SJCRH30 (cell line): ENCODE results near the gene KCNV2. TPM values are rescaled to one million over a fixed set of nuclear protein-coding genes. Genes with fewer than 3 reads are reported as not detected.

Source experiments
- DNase-seq, 2 experiments: peaks; one replicate each; pipeline ENCODE4 v3.0.0-alpha.2; 2015 to 2020
- H3K27ac ChIP-seq: fragments of 250-450 bp; sonication (Bioruptor Pico); 2 replicates; pipeline ENCODE4 v1.5.1; 2020; ENCODE audit warnings: mild to moderate bottlenecking, moderate library complexity
- H3K27me3 ChIP-seq: fragments of 250-450 bp; sonication (Bioruptor Pico); 2 replicates; pipeline ENCODE4 v1.5.1; 2020; ENCODE audit warnings: mild to moderate bottlenecking, moderate library complexity
- H3K36me3 ChIP-seq: fragments of 250-450 bp; sonication (Bioruptor Pico); 2 replicates; pipeline ENCODE4 v1.5.1; 2020; ENCODE audit warnings: mild to moderate bottlenecking, moderate library complexity
- H3K4me1 ChIP-seq: fragments of 250-450 bp; sonication (Bioruptor Pico); 2 replicates; pipeline ENCODE4 v1.5.1; 2020; ENCODE audit warnings: mild to moderate bottlenecking, moderate library complexity
- H3K4me3 ChIP-seq: fragments of 250-450 bp; sonication (Bioruptor Pico); 2 replicates; pipeline ENCODE4 v1.5.1; 2020; ENCODE audit warnings: mild to moderate bottlenecking, moderate library complexity
- H3K9me3 ChIP-seq: fragments of 250-450 bp; sonication (Bioruptor Pico); replicated peaks from 2 replicates; pipeline ENCODE4 v1.5.1; 2020; ENCODE audit warnings: mild to moderate bottlenecking, moderate library complexity
- total RNA-seq: library from RNA; depleted of rRNA; stranded (reverse); fragments of >200 nt; shearing (Covaris generic); gene quantifications from 2 replicates; pipeline ENCODE4 v1.2.3, GENCODE V29; 2014; rRNA removed

The KCNV2 gene
- not detected in 2 replicates for total RNA-seq

GRCh38 chr9:2717385-2717784 lies at the start of gene KCNV2:
TSS of gene KCNV2 (plus strand) at chr9:2717510. CDS start at chr9:2717740, 230 bp downstream.
- no peaks in the 10 kb centered on the region for H3K36me3 ChIP-seq
- no peak within 1 kb of the TSS for H3K27ac ChIP-seq
- DNase-seq, result no peak
- H3K9me3 ChIP-seq, result no peaks in the 10 kb centered on the region
- no peak within 1 kb of the TSS for H3K4me3 ChIP-seq
- no peaks in the 10 kb centered on the region for H3K27me3 ChIP-seq
- peaks cover 5% of the 10 kb centered on the region for H3K4me1 ChIP-seq

DNA sequence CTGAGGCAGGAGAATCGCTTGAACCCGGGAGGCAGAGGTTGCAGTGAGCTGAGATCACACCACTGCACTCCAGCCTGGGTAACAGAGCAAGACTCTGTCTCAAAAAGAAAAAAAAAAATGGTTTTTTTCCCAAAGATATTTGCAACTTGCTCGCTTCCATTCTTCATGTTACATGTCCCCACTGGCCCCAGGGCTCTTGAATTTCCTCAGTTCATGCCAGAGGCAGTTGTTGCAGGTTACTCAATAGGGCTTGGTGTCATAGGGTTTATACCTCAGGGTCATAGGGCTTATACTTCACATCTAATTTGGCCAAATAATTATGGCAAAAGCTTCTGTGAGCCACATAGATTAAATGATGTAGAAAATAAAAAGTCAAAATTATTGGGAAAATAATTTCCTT lies 44.1 kb upstream of the KCNV2 start:
- DNase-seq, result no peak

DNA sequence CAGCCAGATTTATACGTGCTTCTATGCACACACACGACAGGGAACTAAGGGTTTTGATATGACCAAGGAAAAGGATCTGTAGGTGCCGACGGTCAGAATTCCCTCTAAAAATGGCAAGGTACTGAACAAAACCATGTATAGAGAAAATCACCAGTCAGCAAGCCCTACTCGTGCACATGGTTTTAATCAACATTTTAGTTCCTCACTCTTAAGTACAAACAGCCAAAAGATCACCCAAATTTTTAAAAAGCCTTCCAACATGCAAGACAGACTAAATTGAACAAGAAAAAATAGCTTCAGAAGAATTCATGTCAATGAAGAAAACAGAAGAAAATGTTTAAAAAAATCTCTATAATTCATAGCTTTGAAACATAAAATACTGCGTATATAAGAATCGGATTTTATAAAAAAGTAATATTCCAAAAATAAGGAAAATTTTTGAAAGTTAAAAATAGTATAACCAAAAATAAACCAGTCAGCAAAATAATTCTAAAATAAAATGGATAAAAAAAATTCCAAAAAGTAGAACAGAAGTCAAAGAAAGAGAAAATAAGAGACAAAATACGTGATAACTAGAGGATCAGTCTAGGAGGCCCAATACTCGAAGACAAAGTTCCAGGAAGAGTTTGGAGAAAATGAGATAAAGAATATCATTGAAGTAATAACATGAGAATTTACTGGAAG lies 43.0 kb upstream of the KCNV2 start:
- no peak for DNase-seq
- Histone ChIP-seq H3K9me3 (no peaks in the 10 kb centered on the region), H3K36me3 (no peaks in the 10 kb centered on the region), H3K4me3 (no peak overlapping the region), H3K4me1 (peaks cover 11% of the 10 kb centered on the region), H3K27me3 (no peaks in the 10 kb centered on the region), H3K27ac (no peak overlapping the region)

More for the DNA sequence above, 44.1 kb upstream of the KCNV2 start:
- H3K4me3 ChIP-seq, result no peak overlapping the region
- H3K36me3 ChIP-seq, result no peaks in the 10 kb centered on the region
- no peaks in the 10 kb centered on the region for H3K27me3 ChIP-seq
- H3K4me1 ChIP-seq, result peaks cover 8% of the 10 kb centered on the region
- no peak overlapping the region for H3K27ac ChIP-seq
- H3K9me3 ChIP-seq, result no peaks in the 10 kb centered on the region

GRCh38 chr9:2675834-2676233 lies 41.5 kb upstream of the KCNV2 start:
- Histone ChIP-seq H3K9me3 (no peaks in the 10 kb centered on the region), H3K27me3 (no peaks in the 10 kb centered on the region)

GRCh38 chr9:2676466-2676865 lies 40.8 kb upstream of the KCNV2 start:
- no peak overlapping the region for H3K4me3 ChIP-seq
- DNase-seq, result peak; percentile 50 to 72
- H3K27ac ChIP-seq, result no peak overlapping the region
- peaks cover 11% of the 10 kb centered on the region for H3K4me1 ChIP-seq
- no peaks in the 10 kb centered on the region for H3K9me3 ChIP-seq
- no peaks in the 10 kb centered on the region for H3K27me3 ChIP-seq
- no peaks in the 10 kb centered on the region for H3K36me3 ChIP-seq

More at GRCh38 chr9:2675834-2676233, 41.5 kb upstream of the KCNV2 start:
- Histone ChIP-seq H3K4me1 (peaks cover 11% of the 10 kb centered on the region), H3K4me3 (no peak overlapping the region), H3K36me3 (no peaks in the 10 kb centered on the region), H3K27ac (no peak overlapping the region)
- DNase-seq, result no peak

GRCh38 chr9:2677915-2678889 lies 39.1 kb upstream of the KCNV2 start:
- H3K4me1 ChIP-seq, result peaks cover 11% of the 10 kb centered on the region
- H3K27ac ChIP-seq, result no peak overlapping the region
- H3K27me3 ChIP-seq, result no peaks in the 10 kb centered on the region
- DNase-seq, result peak in 1 of 2 experiments; percentile 9
- no peaks in the 10 kb centered on the region for H3K36me3 ChIP-seq
- no peaks in the 10 kb centered on the region for H3K9me3 ChIP-seq
- H3K4me3 ChIP-seq, result no peak overlapping the region

- H3K27ac ChIP-seq, result no peak overlapping the region
- peaks cover 11% of the 10 kb centered on the region for H3K4me1 ChIP-seq
- H3K4me3 ChIP-seq, result no peak overlapping the region
- DNase-seq, result no peak
- no peaks in the 10 kb centered on the region for H3K36me3 ChIP-seq
- H3K27me3 ChIP-seq, result no peaks in the 10 kb centered on the region
- H3K9me3 ChIP-seq, result no peaks in the 10 kb centered on the region
Measured at GRCh38 chr9:2679011-2679410, 38.3 kb upstream of the KCNV2 start.

GRCh38 chr9:2681981-2682380 lies 35.3 kb upstream of the KCNV2 start:
- H3K36me3 ChIP-seq, result no peaks in the 10 kb centered on the region
- H3K27me3 ChIP-seq, result no peaks in the 10 kb centered on the region
- H3K4me1 ChIP-seq, result peaks cover 6% of the 10 kb centered on the region; the same call in 1 of the 2 replicates
- no peaks in the 10 kb centered on the region for H3K9me3 ChIP-seq
- H3K4me3 ChIP-seq, result no peak overlapping the region
- H3K27ac ChIP-seq, result no peak overlapping the region
- no peak for DNase-seq

DNA sequence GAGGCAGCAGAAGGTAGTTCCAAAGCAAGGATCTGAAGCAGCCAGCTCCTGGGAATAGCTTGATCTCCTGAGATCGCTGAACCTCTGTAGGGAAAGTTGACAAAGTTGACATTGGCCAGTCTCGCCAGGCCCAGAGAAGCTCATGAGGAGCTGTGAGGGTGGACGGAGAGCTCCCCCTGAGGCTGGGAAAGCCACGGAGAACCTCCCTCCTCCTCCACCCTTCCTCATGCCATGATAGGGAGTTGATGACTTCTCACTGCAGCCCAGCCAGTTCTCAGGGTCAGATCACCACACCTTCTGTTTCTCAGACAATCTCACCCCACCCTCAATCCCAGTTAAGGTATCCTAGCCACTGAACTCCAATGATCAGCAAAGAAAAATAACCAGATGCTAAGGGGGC lies 30.4 kb upstream of the KCNV2 start:
- no peak overlapping the region for H3K27ac ChIP-seq
- peaks cover 3% of the 10 kb centered on the region; the same call in 1 of the 2 replicates for H3K4me1 ChIP-seq
- DNase-seq, result peak; percentile 6 to 44
- H3K9me3 ChIP-seq, result no peaks in the 10 kb centered on the region
- H3K4me3 ChIP-seq, result no peak overlapping the region
- no peaks in the 10 kb centered on the region for H3K27me3 ChIP-seq
- H3K36me3 ChIP-seq, result no peaks in the 10 kb centered on the region

DNA sequence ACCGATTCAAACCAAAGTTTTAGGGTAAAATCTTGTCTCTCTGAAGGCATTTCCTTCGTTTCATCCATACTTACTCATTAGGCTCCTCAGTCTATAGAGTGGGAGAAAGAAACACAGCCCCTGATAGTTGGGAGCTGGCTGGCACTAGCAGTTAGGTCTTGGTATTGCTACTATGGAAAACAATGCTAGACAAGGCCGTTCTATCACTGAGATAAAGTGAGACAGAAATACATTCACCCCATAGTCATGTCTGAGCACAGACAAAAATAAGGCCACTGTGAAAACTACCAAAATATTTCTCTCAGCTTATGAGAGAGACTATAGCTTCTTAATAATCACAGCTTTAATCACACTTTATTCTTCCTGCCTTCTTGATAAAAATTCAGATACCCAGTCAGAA lies 28.7 kb upstream of the KCNV2 start:
- no peak for DNase-seq

DNA sequence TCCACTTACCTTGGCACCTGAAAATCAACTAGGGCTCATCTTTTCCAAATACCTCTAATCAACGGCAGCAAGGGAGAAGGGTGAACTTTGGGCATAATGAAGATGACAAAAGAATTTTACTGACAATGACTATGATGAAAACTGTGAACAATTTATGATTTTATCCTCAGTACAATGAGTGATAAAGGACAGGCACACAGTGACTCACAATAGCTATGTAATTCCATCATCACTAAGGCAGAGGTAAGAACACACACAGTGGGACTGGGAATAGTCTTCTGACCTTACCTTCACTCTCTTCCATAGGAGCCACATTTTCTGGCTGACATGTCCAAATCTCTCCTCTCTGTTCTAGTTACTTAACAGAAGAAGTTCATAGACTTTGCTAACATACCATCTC lies 26.1 kb upstream of the KCNV2 start:
- Histone ChIP-seq H3K9me3 (no peaks in the 10 kb centered on the region), H3K27ac (no peak overlapping the region), H3K36me3 (no peaks in the 10 kb centered on the region), H3K4me1 (peaks cover 3% of the 10 kb centered on the region; the same call in 1 of the 2 replicates), H3K4me3 (no peak overlapping the region), H3K27me3 (no peaks in the 10 kb centered on the region)
- no peak for DNase-seq

More for the DNA sequence above, 28.7 kb upstream of the KCNV2 start:
- Histone ChIP-seq H3K4me1 (peaks cover 3% of the 10 kb centered on the region; the same call in 1 of the 2 replicates), H3K27me3 (no peaks in the 10 kb centered on the region), H3K4me3 (no peak overlapping the region), H3K9me3 (no peaks in the 10 kb centered on the region), H3K36me3 (no peaks in the 10 kb centered on the region), H3K27ac (no peak overlapping the region)

DNA sequence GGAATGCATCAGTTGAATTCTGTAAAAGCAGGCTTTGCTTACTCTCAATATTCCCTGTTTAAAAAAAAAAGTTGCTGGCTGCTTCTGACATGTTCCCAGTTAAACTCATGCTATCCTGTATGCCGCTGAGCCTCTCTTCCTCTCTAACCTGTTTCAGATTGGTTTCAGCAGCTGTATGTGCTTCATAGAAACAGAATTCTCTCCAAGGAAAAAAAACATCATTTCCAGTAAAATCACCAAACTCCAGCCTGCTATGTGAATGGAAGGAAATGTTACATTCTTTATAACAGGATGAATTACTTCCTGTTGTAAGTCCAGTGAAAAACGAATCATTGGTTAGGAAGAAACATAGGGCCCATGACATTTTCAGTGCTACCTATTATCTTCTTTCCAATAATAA lies 25.7 kb upstream of the KCNV2 start:
- Histone ChIP-seq H3K27ac (no peak overlapping the region), H3K36me3 (no peaks in the 10 kb centered on the region), H3K4me1 (peaks cover 3% of the 10 kb centered on the region; the same call in 1 of the 2 replicates), H3K27me3 (no peaks in the 10 kb centered on the region), H3K9me3 (no peaks in the 10 kb centered on the region), H3K4me3 (no peak overlapping the region)
- no peak for DNase-seq

DNA sequence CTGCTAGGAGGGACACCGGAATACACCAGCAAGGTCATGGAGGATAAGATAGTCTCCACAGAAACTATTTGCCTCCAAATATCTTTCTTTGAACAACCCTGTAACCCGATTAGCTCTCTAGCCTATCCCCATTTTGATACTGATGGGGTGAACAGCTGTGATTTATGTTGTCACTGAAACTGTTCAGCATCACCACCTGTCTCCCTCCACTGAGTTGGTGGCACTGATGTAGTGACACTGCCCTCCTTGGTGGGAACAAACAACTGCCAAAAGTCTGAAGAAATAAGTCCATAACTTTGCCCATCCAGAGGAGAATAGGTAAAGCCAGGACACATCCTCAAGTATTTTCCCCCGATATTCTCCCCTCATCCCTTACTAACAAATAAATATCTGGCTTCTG lies 24.3 kb upstream of the KCNV2 start:
- Histone ChIP-seq H3K27ac (no peak overlapping the region), H3K27me3 (no peaks in the 10 kb centered on the region), H3K9me3 (no peaks in the 10 kb centered on the region), H3K4me1 (no peaks in the 10 kb centered on the region), H3K36me3 (no peaks in the 10 kb centered on the region), H3K4me3 (no peak overlapping the region)
- DNase-seq, result peak in 1 of 2 experiments; percentile 23

DNA sequence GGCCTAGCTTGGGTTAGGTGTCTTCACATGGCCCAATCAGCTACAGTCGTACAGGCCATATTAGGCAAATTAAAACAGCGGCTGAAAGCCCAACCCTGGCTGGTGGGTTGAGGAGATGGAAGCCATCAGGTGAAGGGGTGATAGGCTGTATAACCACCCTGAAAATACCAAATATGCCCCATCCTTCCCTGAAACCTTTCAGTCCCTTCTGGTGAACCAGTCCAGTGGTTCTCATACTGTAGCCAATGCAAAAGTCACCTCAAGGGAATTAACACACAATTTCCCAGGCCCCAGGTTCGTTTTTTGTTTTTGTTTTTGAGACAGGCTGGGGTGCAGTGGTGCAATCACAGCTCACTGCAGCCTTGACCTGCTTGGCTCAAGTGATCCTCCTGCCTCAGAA lies 19.8 kb upstream of the KCNV2 start:
- Histone ChIP-seq H3K4me3 (no peak overlapping the region), H3K27me3 (no peaks in the 10 kb centered on the region)

DNA sequence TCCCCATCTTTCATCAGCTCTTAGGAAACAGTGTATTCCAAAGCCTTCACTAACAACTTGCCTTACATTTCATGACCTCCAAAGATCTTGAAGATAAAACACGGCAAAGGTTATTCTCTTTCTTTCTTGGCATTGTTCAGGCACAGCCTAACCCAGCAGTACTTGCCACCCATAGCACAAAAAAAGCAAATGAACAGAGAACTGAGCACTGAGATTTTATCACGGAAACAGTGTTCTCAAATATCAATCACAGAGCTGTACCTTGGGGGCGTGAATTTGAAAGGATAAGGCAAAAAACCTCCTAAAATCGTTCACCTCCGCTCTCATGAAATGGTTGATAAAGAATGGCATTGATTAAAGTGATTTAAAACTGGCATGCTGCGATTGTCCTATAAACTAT lies 16.9 kb upstream of the KCNV2 start:
- Histone ChIP-seq H3K4me1 (peaks cover 7% of the 10 kb centered on the region; the same call in 1 of the 2 replicates), H3K36me3 (no peaks in the 10 kb centered on the region), H3K4me3 (no peak overlapping the region), H3K27me3 (no peaks in the 10 kb centered on the region), H3K9me3 (no peaks in the 10 kb centered on the region), H3K27ac (no peak overlapping the region)
- DNase-seq, result no peak

More for the DNA sequence above, 19.8 kb upstream of the KCNV2 start:
- DNase-seq, result no peak
- Histone ChIP-seq H3K27ac (no peak overlapping the region), H3K36me3 (no peaks in the 10 kb centered on the region), H3K9me3 (no peaks in the 10 kb centered on the region), H3K4me1 (peaks cover 7% of the 10 kb centered on the region; the same call in 1 of the 2 replicates)
